Inferior parietal cortex (tissue), 1 donor: ENCODE data around the gene HSPA9.

Experiments used
- DNase-seq: peaks from one replicate; pipeline ENCODE4 v3.0.0-alpha.2; 2016; ENCODE audit errors: extremely low spot score

The HSPA9 gene

DNA sequence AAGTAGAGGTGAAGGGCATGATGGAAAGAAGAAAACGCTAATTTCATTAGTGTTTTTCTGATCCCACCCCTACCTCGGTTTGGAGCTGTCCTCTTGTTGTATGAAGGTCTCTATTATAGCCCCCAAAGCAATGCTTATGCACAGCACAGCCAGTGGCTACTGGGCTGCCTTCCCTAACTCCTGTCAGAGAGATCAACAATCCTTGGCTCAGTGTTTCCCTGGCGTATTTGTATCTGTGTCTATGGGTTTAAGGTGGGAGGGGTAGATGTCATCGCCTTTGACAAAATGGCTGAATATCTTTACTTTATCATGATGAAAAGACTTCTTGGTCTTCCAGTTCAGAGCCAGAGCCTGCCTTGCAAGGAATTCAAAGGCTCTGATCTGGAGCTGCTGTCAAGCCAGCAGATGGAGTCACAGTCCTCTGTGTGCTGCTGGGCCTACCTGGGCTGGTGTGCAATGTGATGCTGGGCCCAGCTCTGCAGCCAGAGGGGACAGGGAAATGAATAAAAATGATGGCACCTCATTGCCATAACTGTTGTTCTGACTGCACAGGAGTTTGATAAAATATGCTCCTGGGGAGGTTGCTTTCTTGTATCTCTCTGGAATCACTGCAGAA, 20.1 kb upstream of the HSPA9 start:
- DNase-seq, result no peak

- DNase-seq, result no peak
These were observed 19.3 kb upstream of the HSPA9 start for GRCh38 chr5:138594305-138595058.

DNA sequence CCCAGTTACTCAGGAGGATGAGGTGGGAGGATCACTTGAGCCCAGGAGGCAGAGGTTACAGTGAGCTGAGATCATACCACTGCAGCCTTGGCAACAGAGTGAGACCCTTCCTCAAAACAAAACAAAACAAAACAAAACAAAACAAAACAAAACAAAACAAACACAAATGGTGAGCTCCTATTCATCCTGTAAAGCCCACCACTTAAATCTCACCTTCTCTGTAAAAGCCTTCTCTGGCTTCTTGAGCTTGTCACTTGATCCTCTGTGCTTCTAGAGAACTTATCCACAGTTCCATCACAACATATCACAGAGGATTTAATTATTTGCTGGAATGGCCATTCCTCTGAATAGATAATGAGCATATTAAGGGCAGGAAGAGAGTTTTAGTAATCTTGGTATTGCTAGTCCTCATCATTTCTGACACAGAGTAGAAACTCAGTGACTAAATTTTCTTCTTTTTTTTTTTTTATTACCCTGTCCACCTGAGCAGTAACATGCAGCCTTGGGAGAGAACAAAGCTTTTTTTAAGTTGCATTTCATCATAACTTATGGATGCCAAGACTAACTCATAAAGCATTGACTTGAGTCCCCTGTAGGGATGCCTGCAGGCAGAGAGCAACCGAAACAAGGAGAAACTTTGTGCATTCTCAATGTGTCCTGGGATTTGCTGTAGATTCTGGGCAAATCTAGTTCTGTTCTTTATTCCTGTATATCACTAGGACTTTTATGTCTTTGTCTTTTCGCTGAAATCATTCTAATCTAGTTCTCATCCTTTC, 13.0 kb upstream of the HSPA9 start:
- DNase-seq, result no peak

DNA sequence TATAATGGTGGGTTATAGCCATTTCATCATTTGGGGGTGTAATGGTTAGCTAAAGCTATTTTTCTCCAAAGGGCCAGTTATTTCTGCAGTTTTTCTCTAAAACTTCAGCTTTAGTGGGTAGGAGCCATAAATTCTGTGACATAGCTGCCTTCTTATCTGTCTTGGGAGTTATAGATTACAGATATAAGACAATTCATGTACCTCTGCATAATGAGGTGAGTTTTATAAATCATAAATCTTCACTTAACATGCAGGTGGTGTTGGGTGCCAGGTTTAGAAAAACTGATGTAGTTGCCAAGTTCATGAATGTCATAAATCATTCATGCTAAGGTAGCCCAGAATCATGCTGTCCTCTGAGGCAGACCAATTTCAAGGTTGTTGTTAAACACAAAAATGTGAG, 10.0 kb upstream of the HSPA9 start:
- no peak for DNase-seq

- no peak for DNase-seq
These were observed 8.9 kb upstream of the HSPA9 start for GRCh38 chr5:138583984-138584637.

DNA sequence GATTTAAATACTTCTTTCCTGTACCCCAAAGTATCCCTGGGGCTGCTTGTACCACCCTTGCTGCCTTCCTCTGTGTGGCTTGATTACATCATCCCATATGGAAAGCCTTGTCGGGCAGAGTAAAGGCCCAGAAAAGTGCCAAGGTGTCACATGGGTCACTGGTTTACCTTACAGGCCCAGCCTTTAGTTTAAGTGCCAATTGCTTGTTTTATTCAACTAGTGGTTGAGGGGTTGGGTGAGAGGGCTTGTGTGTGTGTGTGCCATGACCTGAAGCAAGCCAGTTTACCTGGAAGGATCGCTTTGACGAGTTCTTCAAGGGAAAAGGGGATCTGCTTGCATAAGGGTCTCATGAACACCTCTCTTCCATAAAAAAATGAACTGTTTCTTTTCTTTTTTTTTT, 7.8 kb upstream of the HSPA9 start:
- no peak for DNase-seq

DNA sequence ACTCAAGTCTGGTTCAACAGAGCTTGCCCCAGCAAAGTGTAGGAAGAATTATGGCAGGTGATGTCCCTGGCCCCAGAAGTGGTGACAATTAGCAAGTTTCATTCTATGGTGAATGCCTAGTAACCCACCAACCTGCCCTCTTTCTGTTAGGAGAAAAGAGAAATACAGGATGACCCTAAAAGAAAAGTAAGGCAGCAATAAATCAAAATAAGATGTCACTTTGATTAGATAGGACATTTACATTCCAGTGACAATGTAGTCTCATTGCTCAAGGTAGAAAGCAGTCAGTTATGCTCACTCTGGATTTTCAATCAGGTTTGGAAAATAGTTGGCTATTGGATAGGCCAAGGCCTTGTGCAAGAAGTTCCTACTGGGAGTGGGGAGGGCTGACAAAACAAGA, 5.6 kb upstream of the HSPA9 start:
- no peak for DNase-seq

DNA sequence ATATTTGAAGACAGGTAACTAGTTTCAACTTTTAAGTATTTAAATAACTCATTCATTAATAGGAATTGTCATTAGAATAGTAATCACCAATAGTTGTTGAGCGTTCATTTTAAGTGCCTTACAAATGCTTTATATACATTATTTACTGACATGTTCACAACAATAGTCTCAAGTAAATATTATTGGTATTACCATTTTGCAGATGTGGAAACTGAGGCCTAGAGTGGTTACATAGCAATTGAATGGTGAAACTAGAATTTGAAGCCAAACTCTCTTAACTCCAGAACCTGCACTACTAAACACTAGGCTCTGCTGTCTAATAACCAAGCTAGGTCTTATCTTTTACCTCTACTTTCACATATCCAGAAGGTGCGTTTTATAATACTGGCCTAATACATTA, 4.8 kb upstream of the HSPA9 start:
- no peak for DNase-seq

- no peak for DNase-seq
These were observed 4.3 kb upstream of the HSPA9 start for GRCh38 chr5:138579517-138579863.

DNA sequence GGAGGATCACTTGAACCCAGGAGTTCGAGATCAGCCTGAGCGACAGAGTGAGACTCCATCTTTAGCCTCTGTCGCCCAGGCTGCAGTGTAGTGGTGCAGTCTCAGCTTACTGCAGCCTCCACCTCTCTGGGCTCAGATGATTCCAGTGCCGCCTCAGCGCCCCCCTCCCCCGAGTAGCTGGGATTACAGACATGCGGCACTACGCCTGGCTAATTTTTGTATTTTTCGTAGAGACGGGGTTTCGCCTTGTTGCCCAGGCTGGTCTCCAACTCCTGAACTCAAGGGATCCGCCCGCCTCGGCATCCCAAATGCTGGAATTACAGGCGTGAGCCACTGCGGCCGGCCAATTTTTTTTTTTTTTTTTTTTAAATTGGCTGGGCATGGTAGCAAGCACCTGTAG, 2.3 kb upstream of the HSPA9 start:
- no peak for DNase-seq

GRCh38 chr5:138574744-138575193, 432 bp downstream of the HSPA9 start:
- DNase-seq, result no peak

- no peak for DNase-seq
These were observed 1.1 kb downstream of the HSPA9 start for GRCh38 chr5:138573949-138574670.

DNA sequence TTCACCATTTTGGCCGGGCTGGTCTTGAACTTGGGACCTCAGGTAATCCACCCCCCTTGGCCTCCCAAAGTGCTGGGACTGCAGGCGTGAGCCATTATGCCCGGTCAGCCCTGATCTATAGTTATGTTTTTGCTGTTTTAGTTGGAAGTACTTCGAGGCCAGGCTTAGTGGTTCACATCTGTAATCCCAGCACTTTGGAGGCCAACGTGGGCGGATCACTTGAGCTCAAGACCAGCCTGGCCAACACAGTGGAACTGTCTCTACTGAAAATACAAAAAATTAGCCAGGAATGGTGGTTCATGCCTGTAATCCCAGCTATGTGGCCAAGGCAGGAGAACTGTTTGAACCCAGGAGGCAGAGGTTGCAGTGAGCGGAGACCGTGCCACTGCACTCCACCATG, 2.0 kb downstream of the HSPA9 start:
- DNase-seq, result no peak

DNA sequence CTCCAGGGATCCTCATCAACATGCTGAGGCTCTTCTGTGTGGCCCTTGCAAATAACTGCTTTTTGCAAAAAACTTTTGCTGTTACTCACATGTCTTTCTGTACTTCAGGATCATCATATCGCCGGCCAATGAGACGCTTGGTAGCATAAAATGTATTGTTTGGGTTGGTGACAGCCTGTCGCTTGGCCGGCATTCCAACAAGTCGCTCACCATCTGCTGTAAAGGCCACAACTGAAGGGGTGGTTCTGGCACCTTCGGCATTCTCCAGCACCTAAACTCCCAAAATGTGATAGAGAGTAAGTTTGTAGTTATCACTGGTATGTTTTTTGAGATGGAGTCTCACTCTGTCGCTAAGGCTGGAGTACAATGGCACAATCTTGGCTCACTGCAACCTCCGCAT, 4.3 kb downstream of the HSPA9 start:
- no peak for DNase-seq

DNA sequence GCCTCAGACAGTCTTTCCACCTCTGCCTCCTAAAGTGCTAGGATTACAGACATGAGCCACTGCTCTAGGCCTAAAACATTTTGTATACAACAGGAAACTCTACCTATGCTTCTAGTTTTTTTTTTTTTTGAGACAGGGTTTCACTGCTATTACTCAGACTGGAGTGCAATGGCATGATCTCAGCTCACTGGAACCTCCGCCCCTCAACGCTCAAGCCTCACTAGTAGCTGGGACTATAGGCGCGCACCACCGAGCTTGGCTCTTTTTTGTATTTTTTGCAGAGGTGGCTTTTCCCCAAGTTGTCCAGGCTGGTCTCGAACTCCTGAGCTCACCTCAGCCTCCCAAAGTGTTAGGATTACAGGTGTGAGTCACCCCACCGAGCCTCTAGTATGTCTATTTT, 5.4 kb downstream of the HSPA9 start:
- DNase-seq, result no peak

DNA sequence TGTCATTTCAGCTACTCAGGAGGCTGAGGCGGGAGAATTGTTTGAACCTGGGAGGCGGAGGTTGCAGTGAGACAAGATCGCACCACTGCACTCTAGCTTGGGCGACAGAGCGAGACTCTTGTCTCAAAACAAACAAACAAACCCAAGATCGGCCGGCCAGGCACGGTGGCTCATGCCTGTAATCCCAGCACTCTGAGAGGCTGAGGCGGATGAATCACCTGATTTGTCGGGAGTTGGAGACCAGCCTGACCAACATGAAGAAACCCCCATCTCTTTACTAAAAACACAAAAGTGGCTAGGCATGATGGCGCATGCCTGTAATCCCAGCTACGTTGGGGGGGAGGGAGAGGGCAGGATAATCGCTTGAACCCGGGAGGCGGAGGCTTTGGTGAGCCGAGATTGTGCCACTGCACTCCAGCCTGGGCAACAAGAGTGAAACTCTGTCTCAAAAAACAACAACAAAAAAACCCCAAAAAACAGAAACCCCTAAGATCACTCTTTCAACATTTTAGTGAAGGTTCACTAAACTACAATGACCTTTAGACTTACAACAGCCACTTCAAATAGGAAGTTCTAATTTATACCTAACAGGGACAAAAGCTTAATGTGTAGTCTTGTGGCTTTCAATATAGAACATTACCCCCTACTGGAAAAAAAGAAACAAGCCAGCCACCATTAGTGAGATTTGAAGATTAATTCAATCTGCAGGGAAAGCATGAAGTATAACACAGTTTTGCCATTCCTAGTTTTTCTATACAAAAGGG, 7.0 kb downstream of the HSPA9 start:
- no peak for DNase-seq

- no peak for DNase-seq
These were observed 8.4 kb downstream of the HSPA9 start for GRCh38 chr5:138566792-138567191.

DNA sequence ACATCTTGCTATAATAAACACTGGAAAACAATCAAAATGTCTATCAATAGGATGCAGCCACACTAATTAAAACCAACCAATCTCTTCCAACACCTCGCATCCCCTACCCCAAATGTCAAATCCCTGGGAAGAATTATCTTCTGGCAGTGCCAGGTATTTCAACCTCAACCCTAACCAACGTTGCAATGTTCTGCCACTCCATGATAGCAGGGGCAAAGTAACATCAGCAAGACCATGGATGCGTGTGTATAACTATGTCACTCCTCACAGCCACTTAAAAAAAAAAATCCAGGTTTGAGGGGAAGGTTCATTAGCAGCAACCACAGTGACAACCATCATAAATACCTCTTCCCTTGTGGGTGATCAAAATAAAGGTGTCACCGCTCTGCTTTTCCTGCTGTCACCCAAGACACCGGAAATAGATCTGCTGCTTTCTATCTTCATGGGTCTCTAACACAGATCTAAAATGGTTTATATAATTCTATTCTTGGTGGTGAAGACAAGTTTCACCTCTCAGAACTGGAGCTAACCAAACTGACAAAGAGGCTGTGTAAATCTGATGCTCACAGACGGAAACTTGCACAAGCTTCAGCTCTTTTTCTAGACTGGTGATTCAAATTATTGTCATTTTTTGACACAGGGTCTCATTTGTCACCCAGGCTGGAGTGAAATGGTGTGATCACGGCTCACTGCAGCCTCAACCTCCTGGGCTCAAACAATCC, 9.9 kb downstream of the HSPA9 start:
- DNase-seq, result no peak

DNA sequence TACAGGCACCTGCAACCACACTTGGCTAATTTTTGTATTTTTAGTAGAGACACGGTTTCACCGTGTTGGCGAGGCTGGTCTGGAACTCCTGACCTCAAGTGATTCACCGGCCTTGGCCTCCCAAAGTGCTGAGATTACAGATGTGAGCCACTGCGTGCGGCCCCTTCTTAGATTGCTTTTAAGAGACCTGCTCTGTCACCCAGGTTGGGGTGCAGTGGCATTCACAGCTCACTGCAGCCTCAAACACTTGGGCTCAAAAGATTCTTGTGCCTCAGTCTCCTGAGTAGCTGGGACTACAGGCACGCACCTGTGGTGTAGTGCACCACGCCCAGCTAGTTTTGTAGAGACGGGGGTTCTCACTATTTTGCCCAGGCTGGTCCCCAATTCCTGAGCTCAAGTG, 11.0 kb downstream of the HSPA9 start:
- DNase-seq, result no peak

DNA sequence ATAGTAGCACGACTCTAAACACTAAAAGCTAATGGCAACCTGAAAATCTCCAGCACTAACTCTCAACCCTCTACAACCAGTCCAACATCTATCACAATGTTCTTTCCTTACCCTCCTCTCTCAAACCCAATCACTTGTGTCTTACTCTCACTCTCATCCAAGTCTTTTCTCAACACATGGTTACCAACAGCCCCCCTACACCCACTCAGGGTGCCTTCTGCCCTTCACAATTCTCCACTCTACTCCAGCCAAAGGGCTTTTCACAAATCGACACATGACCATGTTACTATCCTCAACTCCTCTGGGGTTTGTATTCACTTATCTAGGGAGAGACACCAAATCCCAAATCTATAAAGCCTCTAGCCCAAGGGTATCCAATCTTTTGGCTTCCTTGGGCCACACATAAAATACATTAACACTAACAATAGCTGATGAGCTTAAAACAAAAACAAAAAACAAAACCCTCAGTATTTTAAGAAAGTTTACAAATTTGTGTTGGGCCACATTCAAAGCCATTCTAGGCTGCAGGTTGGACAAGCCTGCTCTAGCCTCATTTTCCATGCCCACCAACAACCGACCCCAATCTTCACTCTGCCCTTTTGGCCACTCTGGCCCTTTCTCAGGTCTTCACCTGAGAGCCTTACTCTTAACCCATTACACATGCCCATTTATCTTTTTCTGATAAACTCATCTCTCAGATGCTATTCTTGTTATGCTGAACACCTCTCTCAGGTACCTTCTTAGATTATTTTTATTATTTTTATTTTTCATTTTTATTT, 11.7 kb downstream of the HSPA9 start:
- no peak for DNase-seq
